HG03469 (cell line): ENCODE measurements around the gene ME3.

Experiments used
- ATAC-seq: cut with Tn5 transposase; IDR thresholded peaks from one replicate; pipeline ENCODE4 v1.9.1; 2021; ENCODE audit warnings: mild to moderate bottlenecking, moderate library complexity, moderate number of reproducible peaks; ENCODE audit not compliant: unreplicated experiment

Gene ME3

DNA sequence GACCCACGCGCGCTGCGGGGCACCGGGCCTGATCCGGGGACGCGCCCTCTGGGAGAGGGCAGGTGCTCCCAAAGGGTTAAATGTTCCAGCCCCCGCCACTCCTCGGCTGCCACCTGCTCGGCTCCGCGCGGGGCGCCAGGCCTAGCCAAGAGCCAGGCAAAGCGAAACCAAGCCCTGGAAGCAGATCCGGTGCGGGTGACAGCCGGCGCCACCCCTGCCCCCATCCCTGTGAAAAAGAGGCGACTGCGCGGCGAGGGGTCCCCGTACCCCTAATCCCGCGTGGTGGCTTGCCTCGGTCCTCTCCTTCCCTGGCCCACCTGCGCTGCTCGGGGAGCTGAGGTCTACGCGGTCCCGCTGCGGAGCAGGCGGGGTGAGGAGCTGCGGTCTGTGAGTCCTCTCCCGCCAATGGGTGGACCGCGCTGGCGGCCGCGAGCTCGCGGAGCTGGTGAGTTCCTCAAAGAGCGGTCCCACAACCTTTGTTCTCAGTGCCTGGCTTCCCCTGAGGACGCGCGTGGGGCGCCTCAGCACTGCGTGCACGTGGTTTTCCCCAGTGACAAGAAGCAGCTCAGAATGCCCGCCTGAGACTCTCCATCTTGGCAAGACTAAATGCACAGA lies at the start of gene ME3:
ME3 (minus strand) TSS at position 610 of the 615 bp plus-strand sequence.
- no peak for ATAC-seq

DNA sequence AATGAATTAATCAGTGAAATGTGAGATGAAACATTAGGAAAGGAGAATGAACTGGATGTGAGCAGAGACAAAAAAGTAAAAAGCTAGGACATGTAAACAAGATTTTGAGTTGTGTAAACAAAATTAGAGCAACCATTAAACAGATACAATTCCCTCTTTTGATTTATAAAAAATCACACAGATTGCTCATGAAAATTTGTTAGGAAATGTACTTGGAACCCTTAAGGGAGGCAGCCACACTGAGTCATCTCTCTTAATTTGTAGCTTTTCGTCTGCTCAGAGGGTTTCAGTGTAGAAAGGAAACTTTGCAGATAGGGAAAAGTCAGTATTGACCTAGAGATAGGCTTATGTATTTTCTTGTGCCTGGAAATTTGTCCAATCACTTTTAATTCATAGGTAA lies 49.6 kb upstream of the ME3 start:
- ATAC-seq = no peak

DNA sequence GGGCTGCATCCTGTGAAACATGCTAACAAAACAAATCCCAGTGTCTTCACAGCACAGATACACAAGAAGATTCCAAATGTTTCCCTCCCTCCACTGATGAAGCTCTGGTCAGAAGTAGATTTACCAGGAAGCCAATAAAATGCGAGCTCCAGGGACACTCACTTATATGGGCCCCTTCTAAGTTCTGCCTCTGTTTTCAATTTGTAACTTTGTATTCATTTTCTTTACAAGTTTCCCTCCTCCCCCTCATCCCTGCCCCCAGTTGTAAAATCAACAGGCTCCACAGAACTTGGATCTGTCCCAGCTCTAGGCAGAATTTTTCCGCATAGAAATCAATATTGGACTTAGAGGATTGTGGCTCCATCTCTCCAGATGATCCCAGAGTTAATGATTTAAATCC lies 48.1 kb upstream of the ME3 start:
- ATAC-seq = no peak

DNA sequence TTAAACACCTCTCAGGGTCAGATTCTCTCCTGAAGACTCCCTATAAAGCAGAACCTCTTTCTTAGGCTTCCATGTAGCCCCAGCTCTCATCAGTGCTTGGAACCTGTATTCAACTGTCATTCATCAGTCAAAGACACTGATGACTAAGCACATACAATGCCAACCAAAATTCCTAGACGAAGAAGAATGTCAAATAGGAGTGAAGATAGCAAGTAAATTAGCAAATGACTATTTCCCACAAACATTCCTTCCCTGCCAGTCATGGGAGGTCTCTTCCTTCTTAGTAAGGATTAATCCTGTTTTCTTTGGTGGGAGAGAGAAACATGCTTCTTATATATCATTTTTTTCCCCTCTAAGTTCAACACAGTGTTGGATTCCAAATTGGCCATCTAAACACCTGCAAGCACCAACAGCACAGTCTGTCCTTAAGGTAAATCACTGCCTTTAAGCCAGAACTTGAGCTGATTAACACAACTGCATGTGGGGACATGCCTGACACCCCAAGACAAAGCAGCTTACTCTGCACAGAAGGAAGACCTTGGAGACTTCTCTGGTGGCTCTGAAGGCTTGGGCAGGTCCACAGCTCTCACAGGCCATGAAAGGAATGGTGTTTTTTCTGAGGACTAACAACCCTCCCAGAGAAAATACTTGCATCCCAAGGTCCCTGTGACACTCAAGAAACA lies 47.5 kb upstream of the ME3 start:
- no peak for ATAC-seq

DNA sequence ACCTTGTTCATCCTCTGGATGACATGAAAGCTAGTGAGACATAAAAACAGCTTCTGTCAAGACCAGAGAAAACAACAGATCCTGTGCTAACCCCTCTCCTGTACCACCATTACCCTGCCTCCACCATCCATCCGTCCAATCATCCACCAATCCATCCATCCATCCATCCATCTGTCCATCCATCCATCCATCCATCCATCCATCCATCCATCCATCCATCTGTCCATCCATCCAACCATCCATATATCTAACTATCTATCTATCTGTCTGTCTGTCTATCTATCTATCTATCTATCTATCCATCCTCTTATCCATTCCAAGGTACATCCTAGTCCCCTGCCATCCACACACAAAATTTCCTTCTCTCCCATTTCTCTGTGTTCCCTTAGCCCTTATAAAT lies 46.6 kb upstream of the ME3 start:
- ATAC-seq = no peak

DNA sequence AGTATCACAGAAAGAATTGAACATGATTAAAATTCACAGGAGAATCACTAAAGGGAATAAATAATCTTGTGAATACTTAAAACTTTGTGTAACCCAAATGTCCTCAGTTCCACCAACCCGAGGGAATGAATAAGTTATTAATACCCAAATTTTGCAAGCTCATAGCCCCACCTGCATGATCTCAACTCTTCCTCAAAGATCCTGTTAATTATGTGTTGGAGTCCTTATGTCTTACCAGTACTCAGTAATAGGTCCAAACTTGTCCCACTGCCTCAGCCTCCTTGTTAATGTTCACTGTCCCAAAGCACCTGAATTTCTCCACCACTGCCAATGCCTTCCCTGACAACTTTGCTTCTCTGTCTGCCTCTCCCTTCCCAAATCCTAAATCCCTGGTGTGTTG lies 46.1 kb upstream of the ME3 start:
- no peak for ATAC-seq

DNA sequence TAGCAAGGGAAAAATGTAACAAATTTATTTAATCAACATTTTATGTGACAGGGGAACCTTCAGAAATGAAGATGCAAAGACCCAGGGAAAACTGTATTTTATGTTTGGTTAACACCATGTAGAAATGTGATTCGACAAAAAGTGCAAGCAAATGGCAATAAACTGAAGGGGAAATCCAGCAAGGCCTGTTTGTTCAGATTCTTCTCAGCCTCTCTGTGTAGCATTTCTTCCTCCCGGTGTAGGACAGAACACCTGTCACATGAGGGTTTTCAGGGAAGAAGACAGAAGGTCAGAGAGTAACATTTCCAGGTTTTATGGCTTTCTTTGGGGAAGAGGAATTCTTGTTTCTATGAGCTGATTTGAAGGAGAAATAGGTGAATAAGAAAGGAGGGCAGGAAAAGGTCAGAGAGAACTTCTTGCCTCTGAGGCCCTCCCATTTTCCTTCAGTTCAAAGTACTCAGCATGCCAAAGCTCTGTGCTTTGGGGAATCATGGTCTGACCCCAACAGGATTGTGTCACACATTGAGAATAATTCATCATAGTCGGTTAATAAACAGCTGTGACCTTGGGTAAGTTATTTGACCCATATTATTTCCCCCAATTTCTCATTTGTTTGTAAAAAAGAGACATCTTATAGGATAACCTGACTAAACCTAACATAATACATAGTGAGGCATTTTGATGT lies 45.5 kb upstream of the ME3 start:
- no peak for ATAC-seq

DNA sequence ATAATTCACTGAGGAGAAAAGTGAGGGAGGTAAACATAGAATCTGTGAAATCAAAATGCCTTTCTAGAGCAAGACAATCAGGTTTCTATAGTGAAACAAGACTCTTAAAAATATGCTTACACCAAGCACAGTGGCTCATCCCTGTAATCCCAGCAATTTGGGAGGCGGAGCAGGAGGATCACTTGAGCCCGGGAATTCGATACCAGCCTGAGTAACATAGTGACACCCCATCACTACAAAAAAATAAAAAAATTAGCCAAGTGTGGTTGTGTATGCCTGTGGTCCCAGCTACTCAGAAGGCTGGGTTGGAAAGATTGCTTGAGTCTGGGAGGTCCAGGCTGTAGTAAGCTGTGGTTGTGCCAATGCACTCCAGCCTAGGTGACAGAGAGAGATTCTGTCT lies 43.2 kb upstream of the ME3 start:
- no peak for ATAC-seq

DNA sequence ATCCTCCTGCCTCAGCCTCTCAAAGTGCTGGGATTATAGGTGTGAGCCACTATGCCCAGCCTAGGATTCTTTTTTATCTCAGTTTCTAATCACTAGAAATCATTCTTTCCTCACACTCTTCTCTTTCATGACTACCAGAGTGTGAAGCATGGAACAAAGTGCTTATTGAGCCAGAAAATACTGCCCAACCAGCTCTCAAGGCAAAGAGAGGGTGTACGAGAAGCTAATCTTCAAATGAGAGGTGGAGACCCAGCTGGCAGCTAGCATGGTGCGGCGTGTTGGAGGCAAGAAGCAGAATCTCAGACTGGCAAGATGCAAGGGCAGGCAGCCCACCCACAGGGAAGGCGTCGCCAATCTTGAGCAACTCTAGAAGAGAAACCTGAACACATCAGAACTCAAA lies 41.1 kb upstream of the ME3 start:
- no peak for ATAC-seq

DNA sequence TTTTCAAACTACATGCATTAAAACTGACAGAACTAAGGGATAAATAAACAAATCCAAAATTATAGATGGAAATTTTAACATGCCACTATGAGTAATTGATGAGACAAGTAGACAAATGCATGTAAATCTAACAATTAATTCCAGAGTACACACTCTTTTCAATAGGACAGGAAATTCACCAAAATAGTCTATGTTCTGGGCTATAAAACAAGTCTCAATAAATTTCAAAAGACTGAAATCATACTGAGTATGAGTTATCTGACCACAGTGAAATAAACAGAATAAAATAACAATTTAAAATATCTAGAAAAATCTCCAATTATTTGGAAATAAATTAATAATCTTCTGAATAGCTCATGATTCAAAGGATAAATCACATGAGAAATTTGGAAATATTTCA lies 38.5 kb upstream of the ME3 start:
- no peak for ATAC-seq

DNA sequence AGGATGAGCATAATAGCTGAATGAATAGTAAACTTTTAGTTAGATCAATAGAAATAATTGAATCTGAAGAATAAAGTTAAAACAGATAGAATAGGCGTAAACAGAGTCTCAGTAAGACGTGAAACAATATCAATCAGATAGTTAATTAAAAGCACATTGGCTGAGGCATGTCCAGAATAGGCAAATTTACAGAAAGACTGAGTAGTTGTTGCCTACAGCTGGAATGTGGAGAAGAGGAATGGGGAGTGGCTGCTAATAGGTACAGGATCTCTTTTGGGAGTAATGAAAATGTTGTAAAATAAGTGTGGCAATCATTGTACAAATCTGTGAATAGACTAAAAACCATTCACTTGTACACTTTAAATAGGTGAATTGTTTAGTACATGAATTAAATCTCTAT lies 36.3 kb upstream of the ME3 start:
- no peak for ATAC-seq

DNA sequence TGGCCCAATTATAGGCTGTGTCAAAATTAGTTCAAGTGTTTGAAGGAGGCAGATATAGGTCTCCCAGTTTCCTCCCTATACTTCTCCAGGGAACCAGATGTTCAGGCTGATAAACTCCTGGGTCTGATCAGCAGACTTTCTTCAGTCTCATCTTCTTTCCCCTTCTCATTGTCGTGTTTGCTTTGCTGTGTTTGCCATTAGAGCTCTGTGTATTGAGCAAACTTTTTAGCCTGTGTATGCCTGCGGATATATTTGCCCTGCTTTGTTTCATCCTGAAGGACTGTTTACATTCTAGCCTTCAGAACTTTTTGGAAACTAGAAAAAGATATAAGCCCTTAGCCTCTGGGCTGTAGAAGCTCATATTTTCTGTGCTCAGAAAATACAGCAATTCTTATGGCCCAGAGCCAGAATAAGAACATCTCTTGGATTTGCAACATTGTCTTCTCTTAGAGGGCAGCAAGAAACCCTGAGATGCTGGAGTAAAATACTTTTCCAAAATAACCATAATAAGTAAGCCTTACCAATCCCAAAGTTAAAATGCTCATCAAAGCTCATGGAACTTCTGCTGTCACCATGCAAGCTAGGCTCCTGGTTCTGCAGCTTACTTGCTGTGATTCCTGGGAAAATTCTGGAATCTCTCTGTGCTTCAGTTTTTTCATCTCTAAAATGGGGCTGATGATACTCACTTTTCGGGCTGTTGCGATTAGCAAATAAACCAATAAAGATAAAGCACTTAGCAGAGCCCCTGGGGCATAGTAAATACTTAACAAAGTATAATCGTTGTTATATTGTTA lies 34.1 kb upstream of the ME3 start:
- no peak for ATAC-seq

DNA sequence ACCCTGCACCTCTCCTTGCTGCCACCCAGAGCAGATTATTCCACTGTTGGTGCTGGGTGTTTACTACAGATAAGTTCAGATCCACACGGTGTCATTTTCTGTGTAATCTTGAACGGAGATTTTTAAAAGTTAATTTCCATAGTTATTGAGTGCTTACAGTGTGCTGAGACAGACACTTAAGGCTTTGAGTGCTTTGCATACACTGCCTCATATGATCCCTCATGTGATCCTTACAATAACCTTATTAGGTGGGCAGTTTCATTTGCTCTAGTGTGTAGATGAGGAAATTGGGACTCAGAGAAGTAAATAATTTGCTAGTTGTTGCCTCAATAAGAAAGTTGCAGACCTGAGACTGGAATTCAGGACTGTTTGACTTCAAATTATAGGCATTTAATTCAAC lies 32.3 kb upstream of the ME3 start:
- no peak for ATAC-seq

DNA sequence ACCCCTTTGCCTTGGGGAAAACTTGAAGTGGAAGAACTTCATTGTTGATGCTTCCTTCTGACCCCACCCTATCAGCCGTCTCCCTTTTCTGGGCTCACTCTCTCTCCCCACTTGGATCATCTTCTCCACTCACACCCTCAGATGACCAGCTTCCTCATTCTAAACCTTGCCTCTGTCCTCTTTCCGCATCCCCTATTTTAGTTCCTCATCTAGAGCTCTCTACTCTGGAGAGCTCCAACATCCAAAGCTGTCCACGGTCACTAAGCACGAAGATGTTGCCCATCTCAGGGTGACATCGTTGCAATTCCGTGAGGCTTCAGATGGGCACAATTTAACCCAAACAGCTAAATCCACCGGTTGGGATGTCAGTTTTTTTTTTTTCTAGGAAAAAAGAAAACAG lies 31.6 kb upstream of the ME3 start:
- no peak for ATAC-seq

DNA sequence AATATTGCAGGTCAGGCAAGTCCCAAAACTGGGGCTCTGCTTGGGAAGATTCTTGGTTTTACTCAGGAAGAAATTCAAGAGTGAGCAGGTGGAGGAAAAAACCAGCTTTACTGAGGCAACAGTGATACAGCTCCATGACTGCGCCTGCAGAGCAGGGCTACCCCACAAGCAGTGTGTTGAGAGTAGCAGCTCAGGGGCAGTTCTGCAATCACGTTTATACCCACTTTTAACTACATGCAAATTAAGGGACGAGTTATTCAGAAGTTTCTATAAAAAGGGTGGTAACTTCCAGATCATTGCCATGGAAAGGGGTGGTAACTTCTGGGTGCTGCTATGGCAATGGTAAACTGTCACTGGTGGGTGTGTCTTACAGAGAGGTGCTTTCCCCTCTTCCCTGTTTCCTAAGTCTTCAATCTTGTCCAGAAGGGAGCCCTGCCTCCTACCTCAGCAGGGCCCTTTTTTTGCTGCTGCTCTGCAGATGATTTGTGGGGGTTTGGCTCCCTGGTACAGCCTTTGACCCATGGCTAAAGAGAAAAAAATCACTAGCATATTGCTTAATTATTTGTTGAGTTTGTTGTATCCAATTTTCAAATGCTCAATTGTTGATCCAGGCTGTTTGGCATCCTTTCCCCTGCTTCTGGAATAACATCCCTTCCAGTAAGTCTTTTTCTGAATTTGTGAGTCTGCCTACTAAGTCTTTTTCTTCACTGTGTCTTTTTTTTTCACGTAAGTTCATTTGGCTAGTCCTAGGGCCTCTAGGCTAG lies 30.0 kb upstream of the ME3 start:
- ATAC-seq = no peak

DNA sequence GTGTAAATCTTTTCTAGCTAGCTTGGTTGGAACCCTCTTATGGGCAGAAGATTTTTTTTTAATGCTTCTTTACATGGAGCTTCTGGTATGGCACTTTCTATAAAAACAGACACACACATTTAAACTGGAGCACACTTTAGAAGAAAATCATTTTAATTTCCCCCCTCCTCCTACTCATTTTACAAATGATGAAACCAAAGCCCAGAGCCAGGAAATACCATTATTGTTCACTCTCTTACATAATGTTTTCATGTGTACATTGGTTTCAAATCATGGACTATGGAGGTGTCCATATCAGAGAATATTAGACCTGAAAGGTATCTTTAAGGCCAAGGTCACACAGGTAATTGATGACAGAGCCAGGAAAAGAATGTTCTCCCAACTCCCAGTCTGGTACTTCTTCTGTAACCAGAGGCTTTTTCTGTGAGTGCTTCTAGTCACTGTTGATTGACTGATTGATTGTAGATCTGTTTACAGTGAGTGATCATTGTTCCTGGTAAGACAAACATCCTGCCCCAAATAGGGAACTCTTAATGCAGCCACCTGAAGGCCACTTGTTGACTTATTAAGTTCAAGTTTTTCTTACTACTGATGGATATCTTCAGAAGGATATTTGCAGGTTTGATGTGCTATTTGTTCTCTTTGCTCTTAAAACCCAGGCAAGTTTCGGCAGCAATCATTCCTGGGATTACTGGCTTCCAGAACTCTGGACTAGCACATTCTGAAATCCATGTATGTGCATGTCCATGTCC lies 26.8 kb upstream of the ME3 start:
- no peak for ATAC-seq

DNA sequence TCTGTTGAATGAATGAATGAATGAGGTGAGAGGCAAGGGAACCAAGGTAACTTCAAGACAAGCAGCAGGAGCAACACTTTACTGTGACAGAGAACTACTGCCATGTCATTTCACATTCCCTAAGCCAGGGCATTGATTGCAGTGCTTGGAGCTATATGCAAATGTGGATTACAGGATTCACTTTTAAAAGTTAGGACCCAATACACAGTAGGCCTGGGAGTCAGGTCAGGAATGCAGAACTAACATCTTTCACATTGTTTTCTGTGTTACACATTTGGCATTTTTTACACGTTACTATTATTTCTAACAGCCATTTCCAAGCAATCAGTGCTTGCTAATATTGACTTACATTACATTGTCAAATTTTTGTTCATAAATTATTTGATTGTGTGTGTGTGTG lies 26.2 kb upstream of the ME3 start:
- no peak for ATAC-seq

DNA sequence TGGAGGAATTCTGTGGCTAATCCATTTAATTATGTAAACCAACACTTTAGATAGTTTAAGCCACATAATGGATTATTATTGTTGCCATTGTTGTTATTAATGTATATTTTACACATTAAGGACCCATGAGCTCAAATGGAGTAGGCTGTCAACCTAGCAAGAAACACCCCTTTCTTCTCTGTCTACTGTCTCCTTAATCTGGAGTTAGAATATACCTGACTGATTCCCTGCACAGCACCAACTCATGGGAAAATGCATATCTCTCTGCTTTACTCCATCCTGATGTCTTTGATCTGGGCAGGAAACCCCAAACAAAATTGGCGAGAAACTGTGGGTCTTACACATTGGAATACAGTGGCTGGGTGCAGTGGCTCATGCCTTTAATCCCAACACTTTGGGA lies 24.0 kb upstream of the ME3 start:
- no peak for ATAC-seq

DNA sequence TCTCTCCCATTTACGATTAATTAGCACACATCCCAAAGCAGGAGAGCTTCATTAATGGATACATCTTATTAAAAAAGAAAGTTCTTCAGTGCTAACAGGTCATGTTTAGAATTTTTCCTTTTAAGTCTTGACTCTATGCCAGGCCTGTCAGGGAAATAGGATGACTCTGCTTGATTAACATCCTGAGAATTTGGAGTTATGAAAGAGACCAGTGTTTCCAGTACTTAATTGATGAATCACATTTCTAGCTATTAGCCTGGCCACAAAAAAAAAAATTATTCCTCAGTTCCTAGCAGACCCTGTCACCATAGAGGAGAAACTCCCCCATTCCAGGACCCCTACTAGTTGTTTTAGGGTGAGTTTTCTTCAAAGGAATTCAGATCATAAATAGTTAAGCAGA lies 23.6 kb upstream of the ME3 start:
- ATAC-seq = no peak

DNA sequence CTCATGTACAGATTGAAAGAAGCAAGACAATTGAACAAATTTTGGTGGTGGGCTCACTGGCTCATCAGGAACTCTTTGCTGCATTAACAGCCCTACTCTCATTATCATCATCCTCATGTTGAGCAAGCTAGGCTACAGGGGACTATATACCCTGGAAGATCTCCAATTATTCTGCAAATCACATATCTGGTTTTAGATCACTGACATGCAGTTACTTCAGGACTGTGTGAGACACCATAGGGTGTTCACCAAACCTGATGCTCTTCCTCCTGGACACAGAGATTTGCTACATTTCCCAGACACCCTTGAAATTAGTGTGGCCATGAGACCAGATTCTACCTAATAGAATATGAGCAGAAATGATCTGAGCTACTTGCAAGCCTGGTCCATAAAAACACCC lies 23.0 kb upstream of the ME3 start:
- ATAC-seq = no peak
